Measurements from ENCODE around the gene AKR1B15. TPM values are rescaled to one million over a fixed set of nuclear protein-coding genes. Genes with fewer than 3 reads are reported as not detected.
"Not testable (repeated sequence)": the region's sequence is repeated elsewhere in the genome, so short reads cannot be mapped to it uniquely, and the experiment has no call there.

The AKR1B15 gene
- total and polyA plus RNA-seq, 2 donors (not counting 3 experiments of a cell fraction or from before 2014, with no cell fraction given), result not detected

DNA sequence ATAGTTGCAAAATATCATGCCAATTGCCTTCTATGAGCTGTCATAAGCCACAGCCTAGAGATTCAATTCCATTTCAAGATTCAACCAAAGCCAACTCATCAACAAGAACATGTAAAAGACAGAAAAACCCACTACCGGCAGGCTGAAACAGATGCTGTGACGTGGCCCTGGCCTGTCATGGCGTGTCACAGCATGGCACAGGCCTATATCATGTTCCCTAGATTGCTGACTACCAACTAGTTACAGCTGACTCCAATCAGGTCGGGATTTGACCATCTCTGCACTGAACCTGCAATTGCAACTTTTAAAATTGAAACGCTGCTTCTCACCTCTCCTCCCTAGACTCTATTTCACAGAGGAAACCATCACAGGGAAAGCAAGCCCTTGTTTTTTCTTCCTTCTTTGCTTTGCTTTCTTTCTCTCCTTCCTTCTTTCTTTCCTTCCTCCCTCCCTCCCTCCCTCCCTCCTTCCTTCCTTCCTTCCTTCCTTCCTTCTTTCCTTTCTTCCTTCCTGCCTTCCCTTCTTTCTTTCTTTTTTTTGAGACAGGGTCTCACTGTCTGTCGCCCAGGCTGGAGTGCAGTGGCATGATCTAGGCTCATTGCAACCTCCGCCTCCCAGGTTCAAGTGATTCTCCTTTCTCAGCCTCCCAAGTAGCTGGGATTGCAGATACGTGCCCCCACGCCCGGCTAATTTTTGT lies 22.2 kb upstream of the AKR1B15 start:
- POLR2A ChIA-PET; H4K20me1 ChIP-seq (replicated peaks; ENCODE audit: control insufficient read depth, extremely low read depth, insufficient read depth, low read length); H3K4me2 ChIP-seq (ENCODE audit: insufficient read depth, low read length); H3K9me1 ChIP-seq (replicated peaks; ENCODE audit: control insufficient read depth, extremely low read depth, insufficient read depth, low read length); H3K27ac ChIP-seq (ENCODE audit: insufficient read depth, low read depth, low read length); H3K4me3 ChIP-seq (replicated peaks in 1 of 3; ENCODE audit: insufficient read depth in 1 of 3, low read depth in 1 of 3, low read length in 3 of 3); H3K36me3 ChIP-seq (ENCODE audit: control insufficient read depth in 2 of 2, extremely low read depth in 1 of 2, insufficient read depth in 2 of 2, low read length in 2 of 2); H2AFZ ChIP-seq (ENCODE audit: low read depth, low read length); H3K9me3 ChIP-seq (replicated peaks; ENCODE audit: control insufficient read depth, insufficient read depth, low read length); H3K9ac ChIP-seq (replicated peaks; ENCODE audit: extremely low read depth, insufficient read depth, low read length); intact Hi-C loops (cut with micrococcal nuclease); H3K4me1 ChIP-seq (ENCODE audit: control insufficient read depth, extremely low read depth, insufficient read depth, low read length); FAIRE-seq; DNase-seq (ENCODE audit: low read depth, low spot score); BruUV-seq (replicated peaks); H3K79me2 ChIP-seq (ENCODE audit: control insufficient read depth, insufficient read depth, low read length); dilution Hi-C loops (cut with MboI; ENCODE audit: extremely low pct_ligation_motif_present, low sequenced_read_pairs): not testable (repeated sequence)
- H3K27me3 ChIP-seq (ENCODE audit: control insufficient read depth in 2 of 2, insufficient read depth in 2 of 2, low read length in 2 of 2), result peaks cover 4 to 16% of the 10 kb centered on the region in 2 experiments
- CTCF ChIA-PET, result interaction anchor here (1.0 to 2.2 kb wide), 5 partner anchors 12 to 94 kb away, joined by 3 to 13 read pairs (median 6); no protein-coding TSS in a partner anchor

GRCh38 chr7:134527979-134528371 lies 20.9 kb upstream of the AKR1B15 start:
- no peaks in the 10 kb centered on the region for H3K4me1 ChIP-seq (ENCODE audit: control insufficient read depth, extremely low read depth, insufficient read depth, low read length)
- H3K4me2 ChIP-seq (ENCODE audit: insufficient read depth, low read length), result no peak overlapping the region
- H3K9me1 ChIP-seq (replicated peaks; ENCODE audit: control insufficient read depth, extremely low read depth, insufficient read depth, low read length), result no peaks in the 10 kb centered on the region
- H3K27me3 ChIP-seq (ENCODE audit: control insufficient read depth in 2 of 2, insufficient read depth in 2 of 2, low read length in 2 of 2), result peaks cover 4 to 16% of the 10 kb centered on the region in 2 experiments
- no peak overlapping the region for H3K27ac ChIP-seq (ENCODE audit: insufficient read depth, low read depth, low read length)
- BruUV-seq (replicated peaks), result no TSS peak
- H3K79me2 ChIP-seq (ENCODE audit: control insufficient read depth, insufficient read depth, low read length), result no peaks in the 10 kb centered on the region
- CTCF ChIA-PET, result interaction anchor here (0.9 to 2.2 kb wide), 5 partner anchors 13 to 96 kb away, joined by 3 to 13 read pairs (median 6); no protein-coding TSS in a partner anchor
- dilution Hi-C loops (cut with MboI; ENCODE audit: extremely low pct_ligation_motif_present, low sequenced_read_pairs) (no loop called here), intact Hi-C loops (cut with micrococcal nuclease) (no loop called here)
- no peak for FAIRE-seq
- TF ChIP-seq EZH2 (IDR thresholded peaks at IDR 0.05; ENCODE audit: borderline replicate concordance, low read depth, low read length, severe bottlenecking) (no peak), MAX (IDR thresholded peaks at IDR 0.05; ENCODE audit: insufficient read depth, insufficient read length) (no peak), POLR2AphosphoS5 (IDR thresholded peaks at IDR 0.05; ENCODE audit: insufficient read depth, low read depth, low read length) (no peak), JUN (IDR thresholded peaks at IDR 0.05; ENCODE audit: borderline replicate concordance, insufficient read depth, insufficient read length, low read depth) (no peak), FOS (IDR thresholded peaks at IDR 0.05; ENCODE audit: borderline replicate concordance, insufficient read depth, low read length) (no peak), POLR2A (IDR thresholded peaks at IDR 0.05; ENCODE audit: low read depth, low read length) (no peak), MYC (IDR thresholded peaks at IDR 0.05; ENCODE audit: low read depth, low read length) (no peak), GATA2 (IDR thresholded peaks at IDR 0.05; ENCODE audit: insufficient read depth, insufficient read length, low read depth, low read length) (no peak)
- TF ChIP-seq, protein P1, sequence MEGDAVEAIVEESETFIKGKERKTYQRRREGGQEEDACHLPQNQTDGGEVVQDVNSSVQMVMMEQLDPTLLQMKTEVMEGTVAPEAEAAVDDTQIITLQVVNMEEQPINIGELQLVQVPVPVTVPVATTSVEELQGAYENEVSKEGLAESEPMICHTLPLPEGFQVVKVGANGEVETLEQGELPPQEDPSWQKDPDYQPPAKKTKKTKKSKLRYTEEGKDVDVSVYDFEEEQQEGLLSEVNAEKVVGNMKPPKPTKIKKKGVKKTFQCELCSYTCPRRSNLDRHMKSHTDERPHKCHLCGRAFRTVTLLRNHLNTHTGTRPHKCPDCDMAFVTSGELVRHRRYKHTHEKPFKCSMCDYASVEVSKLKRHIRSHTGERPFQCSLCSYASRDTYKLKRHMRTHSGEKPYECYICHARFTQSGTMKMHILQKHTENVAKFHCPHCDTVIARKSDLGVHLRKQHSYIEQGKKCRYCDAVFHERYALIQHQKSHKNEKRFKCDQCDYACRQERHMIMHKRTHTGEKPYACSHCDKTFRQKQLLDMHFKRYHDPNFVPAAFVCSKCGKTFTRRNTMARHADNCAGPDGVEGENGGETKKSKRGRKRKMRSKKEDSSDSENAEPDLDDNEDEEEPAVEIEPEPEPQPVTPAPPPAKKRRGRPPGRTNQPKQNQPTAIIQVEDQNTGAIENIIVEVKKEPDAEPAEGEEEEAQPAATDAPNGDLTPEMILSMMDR (IDR thresholded peaks at IDR 0.05; ENCODE audit: extremely low read depth in 1 of 2, insufficient read depth in 1 of 2, low read depth in 1 of 2, low read length in 2 of 2), result no peak
- H4K20me1 ChIP-seq (replicated peaks; ENCODE audit: control insufficient read depth, extremely low read depth, insufficient read depth, low read length), result no peaks in the 10 kb centered on the region
- H3K9ac ChIP-seq (replicated peaks; ENCODE audit: extremely low read depth, insufficient read depth, low read length), result no peak overlapping the region
- POLR2A ChIA-PET, result no interaction called here
- no peaks in the 10 kb centered on the region for H3K36me3 ChIP-seq (ENCODE audit: control insufficient read depth in 2 of 2, extremely low read depth in 1 of 2, insufficient read depth in 2 of 2, low read length in 2 of 2)
- DNase-seq (ENCODE audit: low read depth, low spot score), result no peak
- H3K9me3 ChIP-seq (replicated peaks; ENCODE audit: control insufficient read depth, insufficient read depth, low read length), result no peaks in the 10 kb centered on the region
- no peak overlapping the region for H2AFZ ChIP-seq (ENCODE audit: low read depth, low read length)
- no peak overlapping the region for H3K4me3 ChIP-seq (replicated peaks in 1 of 3; ENCODE audit: insufficient read depth in 1 of 3, low read depth in 1 of 3, low read length in 3 of 3)
